Spleen (tissue), 7 donors: ENCODE measurements around the gene SOX15.

Experiments
- POLR2A ChIP-seq, 3 donors: fragments of 450-650 bp; IDR thresholded peaks; one replicate each; pipeline ENCODE4 v1.5.1; 2017; ENCODE audit warnings: antibody characterized with exemption in 3 of 3, mild to moderate bottlenecking in 1 of 3
- TF ChIP-seq, protein P1 (sequence below), 11 experiments: fragments of 200-600 bp in 7 of 11; fragments of 450-650 bp in 4 of 11; sonication (generic) in 4 of 11; IDR thresholded peaks in 8 of 11; conservative IDR thresholded peaks in 3 of 11; 1 replicate in 7 of 11; 2 replicates in 4 of 11; pipeline versions ENCODE4 v1.4.0 to v1.8.0; 2016 to 2021; ENCODE audit warnings: antibody characterized with exemption in 11 of 11, inconsistent platforms in 4 of 11, mild to moderate bottlenecking in 1 of 11
- donor health status: DM: no; HTN: no; CAD: no; lungs with moderate emphysema.
- donor health status: DM: no; HTN: no; CAD: no.
- donor health status: DM: no; HTN: no; CAD: no.

DNA sequence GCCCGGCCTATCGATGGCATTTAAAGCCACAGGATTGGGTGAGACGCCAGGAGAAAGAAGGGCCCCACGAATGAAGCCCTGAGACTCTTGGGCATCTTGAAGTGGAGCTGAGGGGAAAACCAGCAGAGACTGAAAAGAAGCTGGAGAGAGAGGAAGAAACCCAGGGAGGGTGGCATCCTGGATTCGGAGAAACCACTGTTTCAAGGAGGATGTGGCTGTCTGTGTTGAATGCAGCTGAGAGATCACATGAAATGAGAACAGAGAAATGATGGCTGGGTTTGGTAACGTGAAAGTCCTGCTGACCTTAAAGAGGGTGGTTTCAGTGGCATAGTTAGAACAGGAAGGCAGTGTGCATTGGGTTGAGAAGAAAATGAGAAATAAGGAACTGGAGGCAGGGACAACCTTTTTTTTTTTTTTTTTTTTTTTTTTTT, 37.3 kb downstream of the SOX15 start:
- TF ChIP-seq, protein P1, sequence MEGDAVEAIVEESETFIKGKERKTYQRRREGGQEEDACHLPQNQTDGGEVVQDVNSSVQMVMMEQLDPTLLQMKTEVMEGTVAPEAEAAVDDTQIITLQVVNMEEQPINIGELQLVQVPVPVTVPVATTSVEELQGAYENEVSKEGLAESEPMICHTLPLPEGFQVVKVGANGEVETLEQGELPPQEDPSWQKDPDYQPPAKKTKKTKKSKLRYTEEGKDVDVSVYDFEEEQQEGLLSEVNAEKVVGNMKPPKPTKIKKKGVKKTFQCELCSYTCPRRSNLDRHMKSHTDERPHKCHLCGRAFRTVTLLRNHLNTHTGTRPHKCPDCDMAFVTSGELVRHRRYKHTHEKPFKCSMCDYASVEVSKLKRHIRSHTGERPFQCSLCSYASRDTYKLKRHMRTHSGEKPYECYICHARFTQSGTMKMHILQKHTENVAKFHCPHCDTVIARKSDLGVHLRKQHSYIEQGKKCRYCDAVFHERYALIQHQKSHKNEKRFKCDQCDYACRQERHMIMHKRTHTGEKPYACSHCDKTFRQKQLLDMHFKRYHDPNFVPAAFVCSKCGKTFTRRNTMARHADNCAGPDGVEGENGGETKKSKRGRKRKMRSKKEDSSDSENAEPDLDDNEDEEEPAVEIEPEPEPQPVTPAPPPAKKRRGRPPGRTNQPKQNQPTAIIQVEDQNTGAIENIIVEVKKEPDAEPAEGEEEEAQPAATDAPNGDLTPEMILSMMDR (IDR thresholded peaks at IDR 0.05 in 8 of 11, conservative IDR thresholded peaks at IDR 0.05 in 3 of 11), result no peak
- peak in 1 of 3 donors; percentile 10 for TF ChIP-seq POLR2A (IDR thresholded peaks at IDR 0.05)
